H7 (cell line): ENCODE data around the gene ZNF385D. TPM values are rescaled to one million over a fixed set of nuclear protein-coding genes. Genes with fewer than 3 reads are reported as not detected.

Experiments
- DNase-seq: peaks from one replicate; pipeline ENCODE4 v3.0.0; 2012
- H3K27me3 ChIP-seq: 2 replicates; pipeline ENCODE4 v1.6.0; 2011; ENCODE audit warnings: mild to moderate bottlenecking, low read length; ENCODE audit not compliant: control insufficient read depth, insufficient read depth
- H3K36me3 ChIP-seq: replicated peaks from 2 replicates; pipeline ENCODE4 v1.5.1; 2011; ENCODE audit warnings: low read length; ENCODE audit not compliant: control insufficient read depth, insufficient read depth
- H3K4me3 ChIP-seq: 2 replicates; pipeline ENCODE4 v1.5.1; 2011; ENCODE audit warnings: low read depth, mild to moderate bottlenecking, control low read depth, low read length, moderate library complexity; ENCODE audit not compliant: insufficient read depth
- total RNA-seq: library from RNA; depleted of rRNA; stranded (reverse); fragments of >200 nt; shearing (Covaris generic); gene quantifications from 2 replicates; pipeline ENCODE4 v1.2.3, GENCODE V29; 2014

Gene ZNF385D
- total RNA-seq, 1 experiment from 2014 or later, result 0.17 TPM

DNA sequence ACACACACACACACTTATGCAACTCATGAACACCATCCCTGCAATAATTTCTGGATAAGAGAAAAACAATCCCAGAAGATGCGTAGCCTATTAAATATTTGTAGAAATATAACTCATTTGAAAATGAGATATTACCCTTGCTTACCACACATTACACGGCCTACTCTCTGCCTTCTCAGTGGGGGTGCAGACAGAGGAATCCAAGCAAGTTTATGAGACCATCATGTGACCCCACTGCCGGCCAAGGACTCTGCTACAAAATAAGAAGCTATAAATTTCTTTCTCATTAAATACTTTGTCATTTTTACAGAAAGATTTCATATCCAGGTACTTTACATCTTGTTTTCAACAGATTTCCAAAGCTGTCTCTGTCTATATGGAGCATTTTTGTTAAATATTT lies 286.3 kb downstream of the ZNF385D start:
- Histone ChIP-seq H3K27me3 (no peaks in the 10 kb centered on the region), H3K4me3 (no peak overlapping the region), H3K36me3 (no peaks in the 10 kb centered on the region)
- no peak for DNase-seq

DNA sequence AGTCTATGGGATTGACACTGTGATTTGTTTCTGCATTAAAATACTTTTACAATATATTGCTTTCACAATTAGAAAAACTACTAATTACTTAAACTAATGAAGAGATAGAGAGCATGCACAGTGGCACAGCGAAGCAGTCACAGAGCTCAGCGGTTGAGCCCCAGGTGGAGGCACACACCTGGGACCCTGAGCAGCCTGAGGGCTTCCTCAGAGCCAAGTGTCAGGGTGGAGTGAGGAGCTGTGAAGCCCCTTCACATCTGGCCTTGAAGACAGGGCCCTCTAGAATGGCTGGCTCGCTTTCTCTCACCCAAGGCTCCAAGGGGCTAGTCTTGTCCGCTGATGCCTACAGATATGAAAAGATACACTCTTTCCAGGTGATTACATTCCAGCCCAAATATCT lies 287.7 kb downstream of the ZNF385D start:
- DNase-seq, result no peak
- Histone ChIP-seq H3K4me3 (no peak overlapping the region), H3K36me3 (no peaks in the 10 kb centered on the region), H3K27me3 (no peaks in the 10 kb centered on the region)

DNA sequence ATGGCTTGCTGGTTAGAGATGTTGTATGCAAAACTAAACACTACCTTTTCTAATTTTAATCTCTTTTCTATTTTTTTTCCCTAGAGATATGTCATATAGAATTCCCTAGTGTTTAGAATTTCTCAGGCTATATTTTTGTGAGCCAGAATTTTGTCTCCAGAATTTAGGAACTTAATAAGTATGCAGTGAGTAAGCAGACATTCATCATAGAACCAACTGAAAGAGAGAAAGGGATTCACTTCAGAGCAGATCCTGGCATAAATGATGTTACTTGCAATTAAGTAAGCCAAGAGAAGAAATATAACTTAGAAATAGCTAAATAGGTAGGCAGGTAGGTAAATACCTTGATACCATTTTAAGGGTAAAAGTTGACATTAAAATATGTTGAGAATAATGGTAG lies 288.9 kb downstream of the ZNF385D start:
- Histone ChIP-seq H3K4me3 (no peak overlapping the region), H3K36me3 (no peaks in the 10 kb centered on the region), H3K27me3 (no peaks in the 10 kb centered on the region)
- DNase-seq, result no peak

DNA sequence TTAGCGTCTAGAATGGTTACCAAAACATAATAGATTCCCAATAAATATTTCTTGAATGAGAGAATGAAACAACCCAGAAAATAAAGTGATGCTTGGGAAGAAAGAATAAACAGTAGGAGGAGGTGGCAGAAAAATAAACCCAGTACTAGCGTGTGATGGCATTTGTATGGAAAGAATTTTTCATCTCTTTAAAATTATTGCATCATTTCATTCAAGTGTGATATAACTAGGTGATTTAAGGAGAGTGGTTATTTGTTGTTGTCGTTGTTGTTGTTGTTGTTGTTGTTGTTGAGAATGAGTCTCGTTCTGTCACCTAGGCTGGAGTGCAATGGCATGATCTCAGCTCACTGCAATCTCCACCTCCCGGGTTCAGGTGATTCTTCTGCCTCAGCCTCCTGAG lies 293.9 kb downstream of the ZNF385D start:
- H3K36me3 ChIP-seq, result no peaks in the 10 kb centered on the region

DNA sequence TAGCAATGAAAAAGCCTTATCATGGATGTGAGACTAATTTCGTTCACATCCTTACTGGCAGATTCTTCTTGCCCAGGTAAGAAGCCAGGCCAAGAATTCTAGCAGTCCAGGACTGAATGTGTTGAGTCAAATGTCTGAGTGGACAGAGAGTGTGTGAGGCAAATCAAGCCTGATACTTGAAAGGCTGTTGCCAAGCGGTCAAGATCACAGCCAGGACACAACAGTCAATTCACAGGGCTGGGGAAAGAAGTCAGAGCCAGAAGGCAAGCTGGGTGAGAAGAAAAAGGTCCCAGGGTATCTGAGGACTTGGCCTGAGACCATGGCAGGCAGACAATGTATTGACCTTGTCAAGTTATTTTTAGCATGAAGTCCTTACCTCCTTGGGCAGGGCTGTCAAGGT lies 301.3 kb downstream of the ZNF385D start:
- no peak for DNase-seq
- Histone ChIP-seq H3K4me3 (no peak overlapping the region), H3K27me3 (no peaks in the 10 kb centered on the region), H3K36me3 (no peaks in the 10 kb centered on the region)

More for the DNA sequence above, 293.9 kb downstream of the ZNF385D start:
- Histone ChIP-seq H3K27me3 (no peaks in the 10 kb centered on the region), H3K4me3 (no peak overlapping the region)
- no peak for DNase-seq

DNA sequence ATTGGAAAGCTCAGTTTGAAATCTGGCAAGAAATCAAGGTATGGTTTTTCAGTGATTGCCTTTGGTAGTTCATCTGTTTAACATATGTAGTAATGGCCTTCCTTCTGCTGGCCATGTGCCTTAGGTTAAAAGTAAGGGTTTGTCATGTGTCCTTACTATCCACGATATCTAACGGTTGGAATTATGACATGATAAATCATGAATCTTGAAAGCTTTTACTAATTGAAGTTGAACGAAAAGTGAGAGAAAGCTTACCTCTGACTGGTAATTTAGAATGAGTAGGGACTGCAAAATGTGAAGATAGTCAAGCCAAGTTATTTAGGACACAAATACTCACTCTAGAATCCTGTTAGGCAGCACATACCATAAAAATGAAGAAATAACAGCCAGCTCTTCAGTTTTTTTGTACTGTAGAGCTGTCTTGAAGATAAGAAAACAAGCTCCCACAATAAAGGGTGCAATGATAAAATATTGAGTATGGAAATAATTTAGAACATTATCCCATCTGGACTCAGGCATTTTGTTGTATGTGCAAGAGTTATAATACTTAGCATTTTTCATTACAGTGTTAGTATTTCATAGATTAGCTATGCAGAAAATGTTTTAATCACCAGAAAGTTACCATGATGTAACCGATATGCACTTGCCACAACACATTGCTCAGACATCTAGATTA lies 303.4 kb downstream of the ZNF385D start:
- Histone ChIP-seq H3K27me3 (no peaks in the 10 kb centered on the region), H3K36me3 (no peaks in the 10 kb centered on the region), H3K4me3 (no peak overlapping the region)
- DNase-seq, result no peak

DNA sequence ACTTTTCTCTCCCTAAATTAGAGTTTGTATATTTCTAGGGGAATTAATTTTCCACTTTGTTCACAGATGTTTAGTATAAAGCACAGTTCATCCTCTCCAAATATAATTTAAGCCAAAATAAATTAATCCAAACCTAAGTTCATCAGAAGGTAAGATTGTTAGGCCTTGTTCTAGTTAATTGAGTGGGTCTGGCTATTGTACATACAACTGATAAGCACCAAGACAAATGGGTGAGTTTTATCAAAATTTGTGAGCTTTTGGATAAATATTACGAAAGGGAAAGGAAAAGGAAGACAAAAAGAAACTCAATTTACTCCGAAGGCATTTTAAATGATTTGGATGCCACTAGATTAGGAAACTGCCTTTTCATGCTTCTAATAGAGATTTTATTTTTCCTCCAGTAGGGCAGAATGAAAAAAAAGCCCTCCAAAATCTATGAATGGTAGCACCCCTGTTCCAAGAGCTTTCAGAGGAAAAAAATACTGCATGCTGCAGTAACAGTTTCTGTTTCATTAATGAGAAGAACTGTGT lies 304.0 kb downstream of the ZNF385D start:
- DNase-seq, result no peak

DNA sequence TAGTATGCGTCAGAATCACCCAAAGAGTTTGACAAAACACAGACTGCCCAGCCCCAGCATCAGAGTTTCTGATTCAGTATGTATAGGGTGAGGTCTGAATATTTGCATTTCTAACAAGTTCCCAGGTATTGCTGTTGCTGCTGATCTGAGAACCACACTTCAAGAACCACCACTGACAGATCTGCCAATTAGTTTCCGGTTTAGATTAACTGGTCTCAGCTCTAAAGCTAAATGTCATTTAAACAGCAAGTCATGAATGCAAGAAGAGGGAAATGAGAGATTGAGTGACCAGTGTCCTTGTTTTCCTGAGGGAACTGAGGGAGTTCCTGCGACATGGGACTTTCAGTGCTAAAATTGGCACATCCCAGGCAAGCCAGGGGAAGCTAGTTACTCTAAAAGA lies 305.0 kb downstream of the ZNF385D start:
- no peaks in the 10 kb centered on the region for H3K27me3 ChIP-seq
- DNase-seq, result no peak
- H3K36me3 ChIP-seq, result no peaks in the 10 kb centered on the region
- H3K4me3 ChIP-seq, result no peak overlapping the region

More for the DNA sequence above, 304.0 kb downstream of the ZNF385D start:
- no peaks in the 10 kb centered on the region for H3K36me3 ChIP-seq
- no peaks in the 10 kb centered on the region for H3K27me3 ChIP-seq
- H3K4me3 ChIP-seq, result no peak overlapping the region

DNA sequence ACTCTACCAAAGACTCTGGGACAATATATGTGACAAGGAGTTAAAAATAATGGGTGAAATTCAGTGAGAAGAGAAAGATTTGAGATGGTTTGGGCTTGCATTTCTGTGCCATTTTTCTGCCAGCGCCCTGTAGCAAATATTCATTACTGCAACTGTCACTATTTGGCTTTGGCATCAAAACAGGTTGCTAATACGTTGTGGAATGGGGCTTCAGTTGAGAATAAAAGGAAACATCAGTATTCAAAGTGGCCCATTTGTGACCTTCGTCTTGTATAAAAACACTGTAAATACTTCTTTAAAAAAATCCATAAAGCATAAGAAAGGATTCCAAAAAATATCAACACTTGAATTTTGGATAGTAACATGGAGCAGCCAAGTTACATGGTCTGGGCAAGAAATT lies 309.2 kb downstream of the ZNF385D start:
- no peaks in the 10 kb centered on the region for H3K36me3 ChIP-seq
- DNase-seq, result no peak
- no peak overlapping the region for H3K4me3 ChIP-seq
- H3K27me3 ChIP-seq, result no peaks in the 10 kb centered on the region

DNA sequence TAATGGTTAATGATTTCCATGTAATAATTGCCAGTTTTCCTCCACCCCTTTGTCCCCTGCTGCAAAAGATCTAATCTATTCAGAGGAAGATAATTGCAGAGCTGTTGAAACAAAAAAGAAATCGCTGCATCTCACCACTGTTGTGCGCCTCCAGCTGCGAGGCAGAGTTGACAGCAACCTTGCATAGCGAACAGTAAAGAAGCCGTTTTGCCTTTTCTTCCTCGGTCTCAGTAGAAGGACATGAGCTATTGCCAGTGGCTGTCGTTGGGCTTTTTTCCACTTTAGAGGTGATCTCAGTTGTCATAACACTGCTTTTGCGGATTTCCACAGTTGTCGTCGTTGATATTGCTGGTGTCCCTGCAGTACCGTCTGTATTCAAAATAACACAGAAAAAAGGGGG lies 314.2 kb downstream of the ZNF385D start:
- H3K4me3 ChIP-seq, result no peak overlapping the region
- H3K36me3 ChIP-seq, result no peaks in the 10 kb centered on the region
- H3K27me3 ChIP-seq, result no peaks in the 10 kb centered on the region
- no peak for DNase-seq

DNA sequence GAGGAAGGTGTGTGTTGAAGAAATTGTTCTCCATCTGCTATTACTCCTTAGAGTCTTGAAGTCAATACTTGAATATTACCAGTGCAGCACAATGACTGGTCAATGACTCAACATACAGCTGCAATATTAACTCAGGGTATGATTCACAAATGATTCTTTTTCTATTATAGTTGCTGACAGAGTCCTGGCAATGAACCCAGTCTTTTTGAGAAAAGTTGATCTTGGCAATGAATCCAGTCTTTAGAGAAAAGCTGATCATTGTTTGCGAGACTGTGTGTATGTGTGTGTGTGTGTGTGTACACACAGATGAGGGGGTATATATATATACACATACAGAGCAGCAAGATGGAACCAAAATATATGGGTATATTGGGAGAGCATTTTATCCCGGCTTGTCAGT lies 315.1 kb downstream of the ZNF385D start:
- H3K27me3 ChIP-seq, result no peaks in the 10 kb centered on the region
- no peaks in the 10 kb centered on the region for H3K36me3 ChIP-seq

DNA sequence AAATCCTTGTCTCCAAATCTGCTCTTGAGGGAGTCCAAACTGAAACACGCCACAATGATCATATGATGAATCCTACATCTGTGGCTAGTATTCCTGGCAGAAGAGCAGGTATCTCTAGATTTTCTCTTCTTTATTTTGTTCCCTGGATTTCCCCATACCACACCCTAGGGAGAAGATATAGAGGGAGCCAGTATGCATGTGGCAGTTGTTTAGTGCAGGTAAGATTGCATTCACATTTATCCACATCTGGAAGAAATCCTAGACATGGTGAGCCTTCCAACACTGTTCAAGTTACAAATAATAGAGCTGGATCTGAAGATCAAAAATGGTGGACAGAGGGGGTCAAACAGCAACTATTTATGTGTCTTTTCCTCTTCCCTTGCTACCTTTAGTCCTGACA lies 316.7 kb downstream of the ZNF385D start:
- no peaks in the 10 kb centered on the region for H3K36me3 ChIP-seq
- no peak for DNase-seq
- H3K4me3 ChIP-seq, result no peak overlapping the region
- no peaks in the 10 kb centered on the region for H3K27me3 ChIP-seq

More for the DNA sequence above, 315.1 kb downstream of the ZNF385D start:
- no peak for DNase-seq
- no peak overlapping the region for H3K4me3 ChIP-seq

DNA sequence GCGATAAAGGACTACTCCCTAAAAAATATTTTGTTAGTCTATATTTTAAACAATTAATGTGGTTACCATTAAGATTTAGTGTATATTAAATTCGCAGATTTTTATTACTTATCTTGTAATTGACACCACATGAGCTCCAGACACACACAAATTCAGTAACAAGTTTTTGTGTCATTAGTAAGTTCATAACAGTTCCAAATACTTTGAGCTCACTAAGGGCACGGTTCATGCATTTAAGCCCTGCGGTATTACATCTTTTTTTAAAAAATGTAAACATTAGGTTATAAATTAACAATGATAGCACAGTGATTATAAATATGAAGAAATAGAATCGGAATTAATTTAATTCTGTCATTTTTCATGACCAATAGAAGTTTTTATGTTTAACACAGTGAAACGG lies 317.3 kb downstream of the ZNF385D start:
- H3K4me3 ChIP-seq, result no peak overlapping the region
- no peaks in the 10 kb centered on the region for H3K27me3 ChIP-seq
- H3K36me3 ChIP-seq, result no peaks in the 10 kb centered on the region
- DNase-seq, result no peak

DNA sequence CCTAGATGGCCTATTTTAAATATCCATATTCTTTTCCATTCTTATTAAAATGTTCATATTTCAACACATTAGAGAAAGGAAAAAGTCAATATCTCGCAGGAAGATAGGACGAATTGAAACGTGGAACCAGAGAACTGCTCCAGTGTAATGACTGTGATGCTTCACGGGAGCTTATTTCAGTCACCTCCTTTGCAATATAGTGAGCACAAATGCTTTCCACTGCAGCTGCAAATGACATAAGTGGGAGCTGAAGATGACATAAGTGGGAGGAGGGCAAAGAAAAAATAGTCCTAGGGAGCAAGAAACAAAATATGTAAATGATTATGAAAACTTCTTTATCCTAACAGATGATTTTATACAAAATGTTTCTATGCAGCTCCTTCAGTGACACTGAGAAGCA lies 324.1 kb downstream of the ZNF385D start:
- DNase-seq, result no peak
- H3K27me3 ChIP-seq, result no peaks in the 10 kb centered on the region
- no peak overlapping the region for H3K4me3 ChIP-seq
- H3K36me3 ChIP-seq, result no peaks in the 10 kb centered on the region

DNA sequence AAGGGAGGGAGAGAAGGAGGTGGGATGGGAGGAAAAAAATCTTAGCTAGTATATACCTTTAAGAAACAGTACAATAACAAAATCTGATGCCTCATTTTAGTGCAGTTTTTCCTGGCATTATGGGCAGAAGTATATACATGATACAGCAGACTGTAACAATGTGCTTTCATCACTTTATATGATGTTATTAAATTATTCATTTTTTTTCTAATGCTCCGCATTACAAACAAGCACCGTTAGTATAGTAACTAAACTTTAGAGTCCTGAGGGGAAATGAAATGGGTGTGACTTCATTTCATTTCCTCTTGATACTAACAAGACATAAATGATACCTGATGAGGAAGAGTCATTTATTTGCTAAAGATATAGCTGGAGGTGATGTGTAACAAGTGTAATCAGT lies 325.3 kb downstream of the ZNF385D start:
- no peak for DNase-seq
- Histone ChIP-seq H3K36me3 (no peaks in the 10 kb centered on the region), H3K27me3 (no peaks in the 10 kb centered on the region), H3K4me3 (no peak overlapping the region)

DNA sequence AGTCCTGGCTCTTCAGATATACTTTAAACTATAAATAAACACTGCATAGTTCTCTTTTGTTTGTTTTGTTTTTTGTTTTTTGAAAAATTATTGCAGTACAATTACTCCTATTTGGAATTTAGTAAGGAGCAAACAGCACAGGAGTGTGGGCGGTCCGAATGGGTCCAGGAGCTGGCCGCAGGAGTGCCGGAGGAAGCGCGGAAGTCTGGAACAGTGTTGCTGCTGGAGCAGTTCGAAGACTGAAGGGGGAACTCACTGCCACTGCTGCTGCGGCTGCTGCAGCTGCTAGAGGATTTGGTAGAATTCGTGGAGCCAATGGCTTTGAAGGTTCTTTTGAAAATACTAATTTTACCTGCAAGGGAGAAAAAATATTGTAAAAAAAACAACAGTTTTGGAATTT lies 329.9 kb downstream of the ZNF385D start:
- DNase-seq, result no peak
- no peaks in the 10 kb centered on the region for H3K36me3 ChIP-seq
- no peak overlapping the region for H3K4me3 ChIP-seq
- H3K27me3 ChIP-seq, result no peaks in the 10 kb centered on the region
